B cell (primary cell): ENCODE results near the gene WDR48. TPM values are rescaled to one million over a fixed set of nuclear protein-coding genes. Genes with fewer than 3 reads are reported as not detected.

Experiments used
- ATAC-seq: fragments of 200-7000 bp; cut with Tn5 transposase; one replicate; pipeline ENCODE4 v1.10.0; 2021; ENCODE audit warnings: low read depth, mild to moderate bottlenecking, moderate number of reproducible peaks, moderate library complexity
- CTCF ChIA-PET: fragments of 350-600 bp; sonication (Branson Sonifier 250); formaldehyde crosslinking; loops from one replicate; lab custom pipeline; 2021; ENCODE audit warnings: antibody characterized with exemption, inconsistent platforms; lab: Charles Lee
- POLR2A ChIA-PET: fragments of 350-600 bp; sonication (Branson Sonifier 250); formaldehyde crosslinking; loops from one replicate; lab custom pipeline; 2021; ENCODE audit warnings: antibody characterized with exemption; lab: Charles Lee
- DNase-seq: peaks from one replicate; pipeline ENCODE4 v3.0.0; 2013
- H2AFZ ChIP-seq: 2 replicates; pipeline ENCODE4 v1.6.1; 2012; ENCODE audit warnings: mild to moderate bottlenecking, low read depth, low read length; ENCODE audit not compliant: insufficient read depth, poor library complexity, severe bottlenecking
- H3K27ac ChIP-seq, 2 donors: 1 replicate in 1 of 2; 2 replicates in 1 of 2; pipeline ENCODE4 v1.5.1; 2012 to 2013; ENCODE audit warnings: low read length in 2 of 2, mild to moderate bottlenecking in 2 of 2, moderate library complexity in 1 of 2
- H3K27me3 ChIP-seq, 4 experiments: fragments of 200-600 bp in 1 of 4; sonication (generic) in 1 of 4; replicated peaks in 1 of 4; 1 replicate in 2 of 4; 2 replicates in 2 of 4; pipeline versions ENCODE4 v1.6.1 to v1.7.0; 2013 to 2016; ENCODE audit warnings: low read length in 3 of 4, mild to moderate bottlenecking in 2 of 4, mixed read lengths in 1 of 4, moderate library complexity in 1 of 4; ENCODE audit not compliant: insufficient read depth in 4 of 4, control insufficient read depth in 3 of 4; ENCODE audit errors: control extremely low read depth in 1 of 4
- H3K36me3 ChIP-seq, 2 experiments: replicated peaks in 1 of 2; 1 replicate in 1 of 2; 2 replicates in 1 of 2; pipeline versions ENCODE4 v1.6.1 to v1.7.1; 2013; ENCODE audit warnings: low read length in 1 of 2; ENCODE audit not compliant: insufficient read depth in 2 of 2, control insufficient read depth in 1 of 2; ENCODE audit errors: control extremely low read depth in 1 of 2, extremely low read depth in 1 of 2
- H3K4me1 ChIP-seq, 2 donors: fragments of 200-600 bp in 1 of 2; sonication (generic) in 1 of 2; 1 replicate in 1 of 2; 2 replicates in 1 of 2; pipeline versions ENCODE4 v1.5.1 to v1.6.1; 2013 to 2017; ENCODE audit warnings: low read length in 2 of 2; ENCODE audit not compliant: control insufficient read depth in 2 of 2, insufficient read depth in 2 of 2
- H3K4me2 ChIP-seq: replicated peaks from 2 replicates; pipeline ENCODE3; 2012; ENCODE audit warnings: mild to moderate bottlenecking, low read depth, low read length; ENCODE audit not compliant: poor library complexity, severe bottlenecking
- H3K4me3 ChIP-seq, 5 experiments: fragments of 200-600 bp in 1 of 5; sonication (generic) in 1 of 5; 1 replicate in 3 of 5; 2 replicates in 2 of 5; pipeline versions ENCODE4 v1.5.1 to v1.7.0; 2011 to 2016; ENCODE audit warnings: low read length in 4 of 5, mild to moderate bottlenecking in 4 of 5, low read depth in 2 of 5, control low read depth in 1 of 5, moderate library complexity in 1 of 5; ENCODE audit not compliant: insufficient read depth in 1 of 5; ENCODE audit errors: control extremely low read depth in 1 of 5, extremely low read depth in 1 of 5
- H3K79me2 ChIP-seq: fragments of 200-600 bp; sonication (generic); one replicate; pipeline ENCODE4 v1.6.0; 2016; ENCODE audit warnings: low read length; ENCODE audit not compliant: control insufficient read depth, insufficient read depth
- H3K9ac ChIP-seq: fragments of 200-600 bp; sonication (generic); 2 replicates; pipeline ENCODE4 v1.6.1; 2017; ENCODE audit warnings: mild to moderate bottlenecking, low read length, moderate library complexity
- H3K9me3 ChIP-seq, 3 donors: one replicate each; pipeline versions ENCODE4 v1.6.1 to v1.7.1; 2013; ENCODE audit warnings: low read length in 2 of 3; ENCODE audit not compliant: control insufficient read depth in 2 of 3, insufficient read depth in 1 of 3; ENCODE audit errors: control extremely low read depth in 1 of 3
- H4K20me1 ChIP-seq: 2 replicates; pipeline ENCODE4 v1.6.0; 2012; ENCODE audit warnings: mild to moderate bottlenecking, low read length; ENCODE audit not compliant: insufficient read depth, control insufficient read depth, poor library complexity, severe bottlenecking
- H3K27ac Mint-ChIP-seq: one replicate; pipeline ENCODE4 v1.8.0; 2021; ENCODE audit warnings: mixed read lengths
- H3K27me3 Mint-ChIP-seq: one replicate; pipeline ENCODE4 v1.8.0; 2021; ENCODE audit warnings: mixed read lengths
- H3K4me1 Mint-ChIP-seq: one replicate; pipeline ENCODE4 v1.8.0; 2021; ENCODE audit warnings: mixed read lengths
- H3K4me3 Mint-ChIP-seq: one replicate; pipeline ENCODE4 v1.8.0; 2021; ENCODE audit warnings: mixed read lengths
- H3K9me3 Mint-ChIP-seq: one replicate; pipeline ENCODE4 v1.8.0; 2022; ENCODE audit warnings: mixed read lengths; ENCODE audit not compliant: insufficient read depth
- CTCF ChIP-seq: fragments of 200-600 bp; IDR thresholded peaks from one replicate; pipeline ENCODE4 v1.8.0; 2022; ENCODE audit warnings: antibody characterized with exemption, mild to moderate bottlenecking
- EZH2 ChIP-seq: IDR thresholded peaks from 2 replicates; pipeline ENCODE4 v1.6.1; 2012; ENCODE audit warnings: borderline replicate concordance, low read depth, mild to moderate bottlenecking, moderate library complexity, low read length; ENCODE audit not compliant: insufficient read depth, poor library complexity, severe bottlenecking
- WGBS: methylation state at CpG from one replicate; pipeline ENCODE4 v1.1.5; 2013; ENCODE audit warnings: missing lambda C conversion rate; ENCODE audit not compliant: insufficient coverage; 5-methylcytosine and 5-hydroxymethylcytosine counted together
- intact Hi-C: fragments of 100-400 bp; cut with micrococcal nuclease; formaldehyde crosslinking; loops from one replicate; pipeline ENCODE4 v1.10.0; 2022
- polyA plus RNA-seq: library from polyadenylated mRNA; depleted of rRNA; stranded (reverse); fragments of >200 nt; gene quantifications from 2 replicates; pipeline ENCODE4 v1.2.3, GENCODE V29; 2012
- total RNA-seq, 2 donors: library from RNA; stranded (reverse); fragments of 120-200 nt in 1 of 2; gene quantifications; 1 replicate in 1 of 2; 2 replicates in 1 of 2; pipeline versions ENCODE4 v1.2.3 to v1.2.4, GENCODE V29; 2013 to 2022

WDR48 gene
- total and polyA plus RNA-seq, 2 donors (not counting 1 experiment from before 2014, with no cell fraction given), result 20.8 to 68.6 TPM

DNA sequence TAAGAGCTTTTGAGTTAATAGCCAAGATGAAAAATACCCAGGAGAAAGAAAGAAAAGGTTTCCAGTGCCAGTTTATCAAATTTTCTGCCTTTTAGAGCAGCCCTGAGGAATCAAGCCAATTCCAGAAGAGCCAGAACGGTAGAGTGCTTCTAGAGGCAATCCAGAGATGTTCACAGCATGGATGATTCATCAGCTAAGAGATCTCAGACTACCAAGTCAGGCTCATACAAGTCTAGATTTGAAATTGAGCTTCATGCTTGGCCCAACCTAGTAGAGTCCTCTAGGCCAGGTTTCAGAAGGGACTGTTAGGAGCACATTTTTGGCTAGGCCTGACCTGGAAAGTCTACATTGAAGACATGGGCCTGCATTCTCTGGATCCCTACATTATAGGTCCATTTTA, 15.5 kb downstream of the WDR48 start:
- ChIA-PET POLR2A (no interaction called here), CTCF (interaction anchor here (0.5 to 0.9 kb wide), 2 partner anchors 142 to 221 kb away, joined by 3 read pairs; no protein-coding TSS in a partner anchor)
- H4K20me1 ChIP-seq, result peaks cover 26% of the 10 kb centered on the region
- no peak overlapping the region for H3K4me3 Mint-ChIP-seq
- 100% methylated on average over 1 of the region's 1 CpG for WGBS
- H3K4me1 ChIP-seq, result peaks cover 7 to 11% of the 10 kb centered on the region in 2 donors
- H3K79me2 ChIP-seq, result peaks cover 20% of the 10 kb centered on the region
- H3K9me3 Mint-ChIP-seq, result no peaks in the 10 kb centered on the region
- no peak overlapping the region for H3K9ac ChIP-seq
- ATAC-seq (no peak), DNase-seq (no peak)
- no peak for TF ChIP-seq EZH2
- H3K4me3 ChIP-seq, result no peak overlapping the region
- no peaks in the 10 kb centered on the region for H3K27me3 ChIP-seq
- H3K9me3 ChIP-seq, result no peaks in the 10 kb centered on the region
- H3K27me3 Mint-ChIP-seq, result no peaks in the 10 kb centered on the region
- H3K4me1 Mint-ChIP-seq, result peaks cover 14% of the 10 kb centered on the region
- H3K27ac ChIP-seq, result no peak overlapping the region
- intact Hi-C loops, result no loop called here
- H3K36me3 ChIP-seq, result peaks cover 9 to 60% of the 10 kb centered on the region in 2 experiments
- H3K4me2 ChIP-seq, result no peak overlapping the region
- H3K27ac Mint-ChIP-seq, result no peak overlapping the region
- H2AFZ ChIP-seq, result no peak overlapping the region

DNA sequence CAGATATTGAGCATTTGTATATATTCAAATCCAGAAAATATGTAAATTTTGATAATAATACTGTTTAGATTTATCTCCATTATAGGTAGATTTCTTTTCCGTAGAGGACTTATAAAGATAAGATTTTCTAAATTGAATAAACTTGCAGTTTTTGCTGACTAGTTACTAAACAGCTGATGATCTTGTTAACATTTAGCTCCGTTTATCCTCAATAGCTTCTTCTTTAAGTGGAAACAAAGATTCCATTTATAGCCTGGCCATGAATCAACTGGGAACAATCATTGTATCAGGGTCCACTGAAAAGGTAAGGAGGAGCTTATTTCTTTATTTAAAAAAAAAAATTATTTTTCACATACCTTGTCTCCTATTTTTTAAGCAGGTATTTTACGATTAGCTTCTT, 16.7 kb downstream of the WDR48 start:
- Histone ChIP-seq H3K9ac (no peak overlapping the region), H3K27me3 (no peaks in the 10 kb centered on the region), H3K9me3 (no peaks in the 10 kb centered on the region), H3K27ac (no peak overlapping the region), H4K20me1 (peaks cover 16% of the 10 kb centered on the region), H3K4me1 (peaks cover 7 to 11% of the 10 kb centered on the region in 2 donors), H3K36me3 (peaks cover 9 to 70% of the 10 kb centered on the region in 2 experiments), H3K4me2 (no peak overlapping the region), H2AFZ (no peak overlapping the region), H3K79me2 (peaks cover 14% of the 10 kb centered on the region), H3K4me3 (no peak overlapping the region)
- Mint-ChIP-seq H3K9me3 (no peaks in the 10 kb centered on the region), H3K27me3 (no peaks in the 10 kb centered on the region), H3K4me3 (no peak overlapping the region), H3K4me1 (peaks cover 12% of the 10 kb centered on the region), H3K27ac (no peak overlapping the region)
- DNase-seq, result no peak
- TF ChIP-seq CTCF, result no peak
- TF ChIP-seq EZH2, result no peak
- intact Hi-C loops, result no loop called here
- CTCF ChIA-PET, result no interaction called here
- POLR2A ChIA-PET, result no interaction called here
- ATAC-seq, result no peak
- WGBS, result no CpG with 5 or more reads among the region's 3 CpGs
